ENCODE measurements around the gene TAS2R7.

DNA sequence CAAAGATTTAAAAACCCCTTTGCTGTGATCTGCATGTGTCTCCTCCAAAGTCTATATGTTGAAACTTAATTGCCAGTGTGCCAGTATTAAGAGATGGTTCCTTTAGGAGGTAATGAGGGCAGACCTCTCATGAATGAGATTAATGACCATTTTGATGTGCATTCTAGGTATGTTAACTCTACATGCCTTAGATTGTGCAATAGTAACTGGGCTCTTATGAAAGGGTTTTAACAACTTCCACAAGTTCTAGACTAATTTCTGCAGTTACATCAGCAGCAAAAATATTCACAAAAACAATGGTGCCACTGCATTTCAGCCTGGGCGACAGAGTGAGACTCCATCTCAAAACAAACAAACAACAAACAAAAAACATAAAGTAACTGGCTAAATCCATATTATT, 27.6 kb upstream of the TAS2R7 start:
- TF ChIP-seq, protein P1, sequence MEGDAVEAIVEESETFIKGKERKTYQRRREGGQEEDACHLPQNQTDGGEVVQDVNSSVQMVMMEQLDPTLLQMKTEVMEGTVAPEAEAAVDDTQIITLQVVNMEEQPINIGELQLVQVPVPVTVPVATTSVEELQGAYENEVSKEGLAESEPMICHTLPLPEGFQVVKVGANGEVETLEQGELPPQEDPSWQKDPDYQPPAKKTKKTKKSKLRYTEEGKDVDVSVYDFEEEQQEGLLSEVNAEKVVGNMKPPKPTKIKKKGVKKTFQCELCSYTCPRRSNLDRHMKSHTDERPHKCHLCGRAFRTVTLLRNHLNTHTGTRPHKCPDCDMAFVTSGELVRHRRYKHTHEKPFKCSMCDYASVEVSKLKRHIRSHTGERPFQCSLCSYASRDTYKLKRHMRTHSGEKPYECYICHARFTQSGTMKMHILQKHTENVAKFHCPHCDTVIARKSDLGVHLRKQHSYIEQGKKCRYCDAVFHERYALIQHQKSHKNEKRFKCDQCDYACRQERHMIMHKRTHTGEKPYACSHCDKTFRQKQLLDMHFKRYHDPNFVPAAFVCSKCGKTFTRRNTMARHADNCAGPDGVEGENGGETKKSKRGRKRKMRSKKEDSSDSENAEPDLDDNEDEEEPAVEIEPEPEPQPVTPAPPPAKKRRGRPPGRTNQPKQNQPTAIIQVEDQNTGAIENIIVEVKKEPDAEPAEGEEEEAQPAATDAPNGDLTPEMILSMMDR (conservative IDR thresholded peaks at IDR 0.05; ENCODE audit: low read depth in 2 of 2): no peak
- TF ChIP-seq POLR2AphosphoS5 (IDR thresholded peaks at IDR 0.05; ENCODE audit: low read depth) (no peak), EZH2 (IDR thresholded peaks at IDR 0.05; ENCODE audit: low read depth, unreplicated experiment) (no peak), ZNF114 (CRISPR knock-in tag; IDR thresholded peaks at IDR 0.05) (no peak), EZH2phosphoT487 (IDR thresholded peaks at IDR 0.05; ENCODE audit: unreplicated experiment) (no peak), JUNB (IDR thresholded peaks at IDR 0.05; ENCODE audit: unreplicated experiment) (no peak)
- TF ChIP-seq, protein P2, sequence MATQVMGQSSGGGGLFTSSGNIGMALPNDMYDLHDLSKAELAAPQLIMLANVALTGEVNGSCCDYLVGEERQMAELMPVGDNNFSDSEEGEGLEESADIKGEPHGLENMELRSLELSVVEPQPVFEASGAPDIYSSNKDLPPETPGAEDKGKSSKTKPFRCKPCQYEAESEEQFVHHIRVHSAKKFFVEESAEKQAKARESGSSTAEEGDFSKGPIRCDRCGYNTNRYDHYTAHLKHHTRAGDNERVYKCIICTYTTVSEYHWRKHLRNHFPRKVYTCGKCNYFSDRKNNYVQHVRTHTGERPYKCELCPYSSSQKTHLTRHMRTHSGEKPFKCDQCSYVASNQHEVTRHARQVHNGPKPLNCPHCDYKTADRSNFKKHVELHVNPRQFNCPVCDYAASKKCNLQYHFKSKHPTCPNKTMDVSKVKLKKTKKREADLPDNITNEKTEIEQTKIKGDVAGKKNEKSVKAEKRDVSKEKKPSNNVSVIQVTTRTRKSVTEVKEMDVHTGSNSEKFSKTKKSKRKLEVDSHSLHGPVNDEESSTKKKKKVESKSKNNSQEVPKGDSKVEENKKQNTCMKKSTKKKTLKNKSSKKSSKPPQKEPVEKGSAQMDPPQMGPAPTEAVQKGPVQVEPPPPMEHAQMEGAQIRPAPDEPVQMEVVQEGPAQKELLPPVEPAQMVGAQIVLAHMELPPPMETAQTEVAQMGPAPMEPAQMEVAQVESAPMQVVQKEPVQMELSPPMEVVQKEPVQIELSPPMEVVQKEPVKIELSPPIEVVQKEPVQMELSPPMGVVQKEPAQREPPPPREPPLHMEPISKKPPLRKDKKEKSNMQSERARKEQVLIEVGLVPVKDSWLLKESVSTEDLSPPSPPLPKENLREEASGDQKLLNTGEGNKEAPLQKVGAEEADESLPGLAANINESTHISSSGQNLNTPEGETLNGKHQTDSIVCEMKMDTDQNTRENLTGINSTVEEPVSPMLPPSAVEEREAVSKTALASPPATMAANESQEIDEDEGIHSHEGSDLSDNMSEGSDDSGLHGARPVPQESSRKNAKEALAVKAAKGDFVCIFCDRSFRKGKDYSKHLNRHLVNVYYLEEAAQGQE (IDR thresholded peaks at IDR 0.05; ENCODE audit: unreplicated experiment): no peak
